Measurements from ENCODE around the gene NMT1. TPM values are rescaled to one million over a fixed set of nuclear protein-coding genes. Genes with fewer than 3 reads are reported as not detected.

The NMT1 gene
- total and polyA plus RNA-seq, 10 donors = 37.5 to 108 (median 63.9) TPM

DNA sequence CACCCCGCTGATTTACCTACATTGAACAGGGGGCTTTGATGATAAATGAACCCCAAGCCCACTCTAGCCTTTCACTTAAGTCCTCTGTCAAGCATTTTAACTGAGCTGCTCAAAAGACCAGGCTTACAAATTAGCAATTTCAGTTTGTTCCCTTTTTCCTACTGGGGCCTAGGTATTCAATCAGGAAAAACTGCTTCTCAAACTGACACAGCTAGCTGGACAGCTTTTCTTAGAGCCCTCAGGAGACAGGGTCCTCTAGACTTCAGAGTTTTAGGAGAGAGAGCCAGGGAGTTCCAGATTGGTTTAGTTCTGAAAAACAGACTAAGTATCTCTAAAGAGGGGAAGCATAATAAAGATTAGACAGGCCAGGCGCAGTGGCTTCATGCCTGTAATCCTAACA is 94.4 kb downstream of the NMT1 start:
- no peak for TF ChIP-seq POLR2AphosphoS5 (IDR thresholded peaks at IDR 0.05)
- TF ChIP-seq, protein P1, sequence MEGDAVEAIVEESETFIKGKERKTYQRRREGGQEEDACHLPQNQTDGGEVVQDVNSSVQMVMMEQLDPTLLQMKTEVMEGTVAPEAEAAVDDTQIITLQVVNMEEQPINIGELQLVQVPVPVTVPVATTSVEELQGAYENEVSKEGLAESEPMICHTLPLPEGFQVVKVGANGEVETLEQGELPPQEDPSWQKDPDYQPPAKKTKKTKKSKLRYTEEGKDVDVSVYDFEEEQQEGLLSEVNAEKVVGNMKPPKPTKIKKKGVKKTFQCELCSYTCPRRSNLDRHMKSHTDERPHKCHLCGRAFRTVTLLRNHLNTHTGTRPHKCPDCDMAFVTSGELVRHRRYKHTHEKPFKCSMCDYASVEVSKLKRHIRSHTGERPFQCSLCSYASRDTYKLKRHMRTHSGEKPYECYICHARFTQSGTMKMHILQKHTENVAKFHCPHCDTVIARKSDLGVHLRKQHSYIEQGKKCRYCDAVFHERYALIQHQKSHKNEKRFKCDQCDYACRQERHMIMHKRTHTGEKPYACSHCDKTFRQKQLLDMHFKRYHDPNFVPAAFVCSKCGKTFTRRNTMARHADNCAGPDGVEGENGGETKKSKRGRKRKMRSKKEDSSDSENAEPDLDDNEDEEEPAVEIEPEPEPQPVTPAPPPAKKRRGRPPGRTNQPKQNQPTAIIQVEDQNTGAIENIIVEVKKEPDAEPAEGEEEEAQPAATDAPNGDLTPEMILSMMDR (IDR thresholded peaks at IDR 0.05 in 8 of 11, conservative IDR thresholded peaks at IDR 0.05 in 3 of 11) = no peak
- no peaks in the 10 kb centered on the region for H3K9me3 ChIP-seq
- no peaks in the 10 kb centered on the region for H3K27me3 ChIP-seq (replicated peaks in 1 of 7)
- intact Hi-C loops (cut with DNase I; ENCODE audit: low total_unique reads) = no loop called here
- peaks cover 0 to 41% (median 0%) of the 10 kb centered on the region in 6 donors for H3K36me3 ChIP-seq
- DNase-seq = no peak
- peaks cover 48 to 100% (median 64%) of the 10 kb centered on the region in 6 donors for H3K4me1 ChIP-seq
- H3K4me3 ChIP-seq = no peak overlapping the region
- WGBS, 5 donors = 94 to 100% (median 96%) methylated on average over 2 of the region's 2 CpGs
- H3K27ac ChIP-seq = peak overlapping the region in 4 of 8 donors; percentile 3 to 48 (median 36)

DNA sequence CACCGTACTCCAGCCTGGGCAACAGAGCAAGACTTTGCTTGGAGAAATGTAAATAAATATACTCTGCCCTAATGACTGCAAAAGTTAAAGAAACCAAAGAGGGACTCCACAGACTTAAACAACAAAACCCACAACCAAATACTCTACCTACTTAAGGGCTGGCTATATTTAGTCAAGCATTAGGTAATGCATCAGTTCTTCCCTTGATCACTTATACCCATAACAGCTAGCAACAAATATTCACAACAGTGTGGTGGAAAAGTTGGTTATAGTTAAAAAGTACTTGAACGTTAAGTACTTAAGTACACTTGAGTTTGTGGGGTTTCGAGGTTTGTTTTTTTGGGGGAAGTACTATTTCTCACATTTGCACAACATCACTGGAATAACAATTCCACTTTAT is 95.1 kb downstream of the NMT1 start:
- WGBS, 5 donors = 61 to 76% (median 70%) methylated on average over 3 of the region's 3 CpGs
- H3K4me3 ChIP-seq = no peak overlapping the region
- TF ChIP-seq, protein P1 (IDR thresholded peaks at IDR 0.05 in 8 of 11, conservative IDR thresholded peaks at IDR 0.05 in 3 of 11) = no peak
- no peak for TF ChIP-seq POLR2AphosphoS5 (IDR thresholded peaks at IDR 0.05)
- no peaks in the 10 kb centered on the region for H3K27me3 ChIP-seq (replicated peaks in 1 of 7)
- DNase-seq = no peak
- H3K36me3 ChIP-seq = peaks cover 0 to 41% (median 0%) of the 10 kb centered on the region in 6 donors
- peak overlapping the region in 1 of 8 donors; percentile 48 for H3K27ac ChIP-seq
- H3K9me3 ChIP-seq = no peaks in the 10 kb centered on the region
- H3K4me1 ChIP-seq = peaks cover 40 to 94% (median 57%) of the 10 kb centered on the region in 6 donors
- intact Hi-C loops (cut with DNase I; ENCODE audit: low total_unique reads) = no loop called here

Small RNA genes within 50 kb of the gene (microRNA-seq; reads per million reads assigned to microRNA genes)
- 0 reads per million in 3 donors for gene MIR6784

Small RNA genes within 50 kb of the gene (small RNA-seq; reads per million reads assigned to genes)
- gene MIR6784 (0 to 0.06 (median 0) reads per million in 4 donors), gene RF00019 (0 reads per million in 4 donors)

Other genes starting within 250 kb of the NMT1 start
- gene GJC1, start 231.0 kb upstream of the NMT1 start, total RNA-seq = 1 to 10 TPM in 4 of 7 donors, under 1 TPM in 3; 0.43 to 1.8 (median 1.1) TPM
- gene GJC1, start 231.0 kb upstream of the NMT1 start, polyA plus RNA-seq = under 1 TPM; 0.41 to 0.86 (median 0.80) TPM
- not detected for gene HIGD1B, start 213.4 kb upstream of the NMT1 start, total RNA-seq
- gene HIGD1B, start 213.4 kb upstream of the NMT1 start, polyA plus RNA-seq = 1 to 10 TPM in 1 of 3 donors, under 1 TPM in 1, not detected in 1; 0.38 to 1.7 TPM
- 100 to 1,000 TPM in 6 of 7 donors, 10 to 100 TPM in 1; 77.4 to 140 (median 104) TPM for gene EFTUD2, start 161.9 kb upstream of the NMT1 start, total RNA-seq
- gene EFTUD2, start 161.9 kb upstream of the NMT1 start, polyA plus RNA-seq = 10 to 100 TPM; 39.0 to 44.0 (median 43.6) TPM
- gene GFAP, start 145.8 kb upstream of the NMT1 start, total RNA-seq = 1 to 10 TPM in 1 of 7 donors, under 1 TPM in 2, not detected in 4; 0.41 to 1.7 (median 0.54) TPM
- under 1 TPM in 2 of 3 donors, not detected in 1; 0.32 to 0.61 TPM for gene GFAP, start 145.8 kb upstream of the NMT1 start, polyA plus RNA-seq
- gene KIF18B, start 113.5 kb upstream of the NMT1 start, total RNA-seq = 1 to 10 TPM; 1.1 to 5.8 (median 4.4) TPM
- gene KIF18B, start 113.5 kb upstream of the NMT1 start, polyA plus RNA-seq = 1 to 10 TPM in 2 of 3 donors, under 1 TPM in 1; 0.26 to 1.5 (median 1.2) TPM
- gene C1QL1, start 93.0 kb upstream of the NMT1 start, total RNA-seq = under 1 TPM in 1 of 7 donors, not detected in 6; 0.20 TPM
- gene C1QL1, start 93.0 kb upstream of the NMT1 start, polyA plus RNA-seq = under 1 TPM in 1 of 3 donors, not detected in 2; 0.38 TPM
- gene DCAKD, start 9.7 kb upstream of the NMT1 start, total RNA-seq = 10 to 100 TPM; 16.0 to 23.7 (median 19.6) TPM
- 10 to 100 TPM in 2 of 3 donors, 1 to 10 TPM in 1; 7.2 to 10.9 (median 10.4) TPM for gene DCAKD, start 9.7 kb upstream of the NMT1 start, polyA plus RNA-seq
- 1 to 10 TPM; 2.8 to 9.9 (median 7.1) TPM for gene PLCD3, start 71.2 kb downstream of the NMT1 start, total RNA-seq
- gene PLCD3, start 71.2 kb downstream of the NMT1 start, polyA plus RNA-seq = 1 to 10 TPM; 1.5 to 3.5 (median 3.4) TPM
- 10 to 100 TPM; 14.1 to 24.6 (median 20.2) TPM for gene ACBD4, start 74.4 kb downstream of the NMT1 start, total RNA-seq
- gene ACBD4, start 74.4 kb downstream of the NMT1 start, polyA plus RNA-seq = 10 to 100 TPM; 22.8 to 32.8 (median 31.8) TPM
- gene HEXIM1, start 87.2 kb downstream of the NMT1 start, total RNA-seq = 10 to 100 TPM; 23.4 to 43.1 (median 27.8) TPM
- 10 to 100 TPM; 12.9 to 26.7 (median 15.1) TPM for gene HEXIM1, start 87.2 kb downstream of the NMT1 start, polyA plus RNA-seq
- gene HEXIM2, start 100.6 kb downstream of the NMT1 start, total RNA-seq = 1 to 10 TPM; 4.0 to 9.4 (median 6.1) TPM
- gene HEXIM2, start 100.6 kb downstream of the NMT1 start, polyA plus RNA-seq = 10 to 100 TPM in 1 of 3 donors, 1 to 10 TPM in 2; 8.7 to 10.4 (median 9.9) TPM
- 100 to 1,000 TPM; 113 to 281 (median 190) TPM for gene FMNL1, start 160.6 kb downstream of the NMT1 start, total RNA-seq
- 10 to 100 TPM; 40.8 to 71.8 (median 62.8) TPM for gene FMNL1, start 160.6 kb downstream of the NMT1 start, polyA plus RNA-seq
- under 1 TPM in 1 of 7 donors, not detected in 6; 0.17 TPM for gene SPATA32, start 200.8 kb downstream of the NMT1 start, total RNA-seq
- under 1 TPM in 2 of 3 donors, not detected in 1; 0.08 to 0.09 TPM for gene SPATA32, start 200.8 kb downstream of the NMT1 start, polyA plus RNA-seq

Measured in spleen (tissue), 11 donors.